Dermis lymphatic vessel endothelial cell (primary cell): ENCODE measurements around the gene EGFL8. TPM values are rescaled to one million over a fixed set of nuclear protein-coding genes. Genes with fewer than 3 reads are reported as not detected.

Source experiments
- total RNA-seq: library from RNA; depleted of rRNA; stranded (reverse); fragments of >200 nt; gene quantifications from 2 replicates; pipeline ENCODE4 v1.2.1, GENCODE V29; 2014

The EGFL8 gene
- total RNA-seq: 1.3 and 2.8 TPM in 2 replicates

DNA sequence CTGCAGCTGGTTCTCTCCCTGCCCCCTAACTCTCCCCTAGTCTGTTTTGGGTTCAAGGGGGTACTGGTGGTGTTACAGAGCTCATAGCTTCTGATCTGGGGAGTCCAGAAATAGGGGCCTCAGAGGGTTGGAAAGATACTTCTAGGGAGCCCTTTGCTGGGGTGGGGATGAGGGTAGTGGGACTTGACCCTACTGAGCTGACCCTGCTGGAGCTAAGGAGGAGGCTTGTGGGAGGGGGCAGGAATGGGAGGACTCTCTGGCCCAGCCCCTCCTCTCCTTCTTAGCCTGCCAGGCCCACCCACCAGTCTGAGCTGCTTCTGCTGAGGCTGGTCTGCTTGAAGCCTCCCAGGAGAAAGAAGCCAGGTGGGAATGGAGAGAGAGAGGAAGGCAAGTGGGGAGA is at the start of gene EGFL8:
Gene EGFL8, plus strand, starts transcription at position 301 of the 400 bp plus-strand sequence. CDS start 1,571 bp downstream, outside the sequence.

DNA sequence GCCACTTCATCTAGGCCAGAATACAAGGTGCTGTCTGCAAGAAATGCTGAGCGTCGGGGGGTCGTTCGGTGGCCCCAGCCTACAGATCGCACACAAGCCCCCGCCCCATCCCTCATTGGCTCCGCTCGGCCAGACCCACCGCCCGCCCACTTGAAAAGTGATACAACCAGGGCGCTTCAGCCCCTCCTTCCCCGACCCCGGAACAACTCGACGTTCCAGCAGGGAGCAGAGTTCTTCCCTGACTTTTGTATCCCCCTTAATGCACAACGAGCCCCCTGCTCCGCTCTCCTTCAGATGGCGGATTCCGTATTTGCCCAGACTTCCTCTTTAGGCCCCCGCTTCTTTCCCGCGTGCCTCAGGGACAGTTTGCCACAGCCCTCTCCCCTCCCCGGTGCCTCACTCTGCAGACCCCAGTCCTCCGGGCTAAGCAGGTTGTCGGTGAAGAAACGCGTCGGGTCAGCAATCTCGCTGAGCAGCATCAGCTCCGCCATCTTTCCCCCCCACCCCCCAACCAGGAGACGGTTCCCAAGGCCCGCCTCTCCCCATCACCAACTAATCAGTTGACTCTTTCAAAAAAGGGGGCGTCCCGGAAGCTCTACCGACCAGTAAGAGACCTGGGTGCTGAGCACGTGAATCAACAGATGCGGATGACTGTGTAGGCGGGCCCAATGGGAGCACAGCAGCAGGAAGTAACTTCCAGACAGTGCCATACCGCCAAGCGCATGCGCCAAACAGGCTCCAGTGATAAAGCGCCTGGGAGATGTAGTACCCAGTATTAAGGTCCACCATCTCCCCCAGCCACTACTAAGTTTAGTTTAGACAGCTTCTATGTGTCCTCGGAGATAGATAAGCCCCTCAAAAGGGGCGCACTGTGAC is 36.4 kb upstream of the EGFL8 start, which contains the start of gene ATF6B:
Gene ATF6B, minus strand, starts transcription at position 530 of the 876 bp plus-strand sequence. Its CDS starts 39 bp downstream, at position 491.

DNA sequence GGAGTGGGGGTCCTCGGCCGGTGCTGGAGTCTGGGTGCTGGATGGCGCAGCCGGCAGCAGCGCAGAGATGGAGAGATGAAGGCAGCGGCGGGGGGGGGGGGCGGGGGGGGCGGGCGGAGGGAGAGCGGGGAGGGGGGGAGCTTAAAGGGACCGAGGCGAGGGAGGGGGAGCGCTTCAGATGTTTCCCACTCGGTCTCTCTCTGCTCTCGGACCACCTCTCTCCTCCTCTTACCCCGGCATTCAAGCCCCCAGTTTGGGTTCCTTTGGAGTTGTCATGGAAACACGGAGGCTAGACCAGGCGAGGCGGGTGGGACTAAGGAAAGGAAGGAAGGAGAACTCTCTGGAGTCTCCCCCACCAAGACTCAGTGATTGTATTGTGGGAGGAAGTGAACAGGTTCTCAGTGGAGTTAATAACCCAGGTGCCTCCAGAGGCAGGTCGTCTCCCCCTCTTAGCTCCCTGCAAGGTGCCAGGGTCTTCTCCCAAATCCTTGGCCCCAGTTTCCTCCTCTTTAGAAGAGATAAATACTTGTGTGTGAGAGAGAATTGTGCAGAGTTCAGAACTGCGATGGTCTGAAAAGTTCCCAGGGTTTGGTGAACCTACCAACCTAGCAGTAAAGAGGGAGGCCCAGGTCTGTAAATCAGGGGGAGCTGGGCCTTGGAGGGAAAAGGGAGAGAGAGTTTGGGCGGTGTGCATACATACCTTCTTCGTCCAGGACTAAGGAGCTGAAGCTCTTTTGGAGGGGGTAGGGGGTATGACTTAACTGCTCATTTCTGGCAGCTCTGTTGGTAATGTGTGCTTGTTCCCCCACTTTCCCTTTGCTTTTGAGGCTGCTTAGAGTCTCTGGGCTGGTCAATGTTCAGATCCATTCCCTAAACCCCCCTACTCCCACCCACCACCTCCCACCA is 12.3 kb upstream of the EGFL8 start, which contains the start of gene PRRT1:
Gene PRRT1, minus strand, starts transcription at position 77 of the 906 bp plus-strand sequence. CDS start 112 bp downstream, outside the sequence.

DNA sequence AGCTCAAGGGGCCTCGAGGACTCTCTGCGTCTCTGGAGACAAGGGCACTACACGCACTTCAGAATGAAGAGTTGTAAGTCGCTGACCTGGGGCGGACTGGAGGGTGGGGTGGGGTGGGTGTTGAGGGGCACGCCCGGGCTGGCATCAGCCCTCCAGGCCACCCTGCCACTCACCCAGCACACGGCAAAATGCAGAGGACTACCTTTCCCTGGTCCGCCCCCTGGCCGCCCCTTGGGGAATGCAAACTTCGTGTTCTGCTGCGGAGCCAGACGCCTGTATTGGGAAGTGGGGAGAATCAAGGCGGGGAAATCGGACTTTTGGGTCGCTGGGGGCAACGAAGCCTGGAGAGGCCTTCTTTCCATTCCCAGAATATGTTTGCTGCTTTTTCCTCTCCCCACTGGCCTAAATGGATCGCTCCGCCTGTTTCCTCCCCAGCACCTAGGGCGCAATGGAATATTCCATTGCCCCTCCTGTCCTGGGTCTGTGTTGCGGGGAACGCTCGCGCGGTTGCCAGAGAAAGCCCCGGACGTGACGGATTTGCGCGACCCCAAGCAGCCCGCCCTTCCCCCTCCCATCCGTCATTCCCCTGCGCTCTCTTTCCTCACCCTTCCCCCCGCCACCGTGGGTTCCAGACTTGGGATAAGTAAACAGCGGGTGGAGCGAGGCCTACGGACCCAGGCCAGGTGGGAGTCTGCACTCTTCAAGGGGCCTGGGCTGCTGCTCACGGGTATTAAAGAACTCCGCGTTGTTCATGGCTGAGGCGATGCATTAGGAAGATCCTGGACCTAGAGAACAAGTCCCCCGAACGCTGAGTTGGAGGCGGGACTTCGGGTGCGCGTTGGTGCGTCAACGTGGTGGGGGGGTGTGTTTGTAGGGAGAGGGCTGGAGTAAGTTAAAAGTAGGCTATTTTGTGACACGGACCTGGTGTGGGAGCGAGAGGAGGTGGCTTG is 10.6 kb upstream of the EGFL8 start, which contains the start of gene PPT2:
Gene PPT2, plus strand, starts transcription at position 578 of the 950 bp plus-strand sequence. CDS start 454 bp downstream, outside the sequence.

DNA sequence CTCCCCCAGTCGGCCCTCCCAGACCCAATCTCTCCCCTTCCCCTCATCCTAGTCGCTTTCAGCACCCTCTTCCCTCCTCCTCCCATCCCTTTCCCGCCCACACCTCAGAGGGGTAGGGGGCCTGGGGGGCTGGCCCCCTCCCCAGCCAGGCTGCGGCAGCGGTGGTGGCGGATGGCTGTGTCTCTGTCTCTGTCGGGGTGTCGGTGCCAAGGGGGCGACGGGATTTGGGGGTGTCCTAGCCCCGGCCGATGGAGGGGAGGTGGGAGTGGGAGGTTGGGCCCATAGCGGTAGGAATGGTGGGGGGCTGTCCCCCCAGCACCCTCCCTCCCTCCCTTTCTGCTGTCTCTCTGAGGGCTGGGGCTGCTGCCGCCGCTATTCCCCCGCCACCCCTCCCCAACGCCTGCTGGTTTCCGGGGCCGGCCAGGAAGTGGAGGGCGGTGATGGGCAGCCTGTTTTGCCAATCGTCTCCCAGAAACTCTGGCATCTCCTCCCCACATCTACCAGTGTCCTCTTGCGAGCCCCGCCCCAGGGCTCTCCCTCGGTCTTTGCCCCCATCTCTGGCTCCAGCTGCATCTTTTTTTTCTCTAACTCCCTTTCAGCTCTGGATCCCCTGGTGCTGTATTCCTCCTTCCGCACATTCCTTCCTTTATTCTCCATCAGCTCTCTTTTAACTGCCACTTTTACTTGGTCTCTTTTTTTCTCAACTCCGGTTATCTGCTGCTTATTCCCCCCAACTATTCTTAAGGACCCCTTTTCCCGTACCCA is 11.5 kb downstream of the EGFL8 start, which contains the start of gene AGPAT1:
Gene AGPAT1, minus strand, starts transcription at position 374 of the 765 bp plus-strand sequence. CDS start 4,588 bp downstream, outside the sequence.

DNA sequence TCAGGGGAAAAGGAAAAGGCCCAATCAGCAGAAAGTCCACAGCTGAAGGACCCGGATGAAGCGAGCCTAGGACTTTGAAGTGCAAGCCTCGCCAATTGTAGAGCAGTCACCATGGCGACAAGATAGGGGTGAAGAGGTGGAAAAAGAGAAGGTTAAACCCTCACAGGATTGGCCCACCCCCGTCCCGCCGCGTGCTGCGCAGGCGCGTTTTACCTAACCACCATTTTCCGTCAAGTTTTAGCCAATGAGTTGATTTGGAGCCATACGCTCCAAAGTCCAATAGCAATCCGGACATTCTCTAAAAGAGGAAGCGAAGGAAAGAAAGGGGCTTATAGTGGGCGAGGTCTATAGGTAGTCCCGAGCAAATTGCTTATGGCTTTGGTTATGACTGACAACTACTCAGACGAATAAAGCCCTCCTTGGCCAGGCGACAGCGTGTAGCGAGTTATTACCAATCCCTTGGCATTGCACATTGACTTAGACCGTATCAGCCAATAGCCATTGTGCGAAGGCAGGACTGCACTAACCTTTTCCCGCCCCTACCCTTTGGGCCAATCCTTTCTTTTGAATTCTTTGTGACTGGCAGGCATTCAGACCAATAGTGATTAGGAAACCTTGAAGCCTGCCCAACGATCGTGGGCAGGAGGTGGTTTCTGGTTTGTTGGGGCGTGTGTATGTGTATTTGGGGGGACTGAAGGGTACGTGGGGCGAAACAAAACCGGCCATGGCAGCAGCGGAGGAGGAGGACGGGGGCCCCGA is 13.6 kb downstream of the EGFL8 start, which contains the start of gene RNF5:
Gene RNF5, plus strand, starts transcription at position 618 of the 759 bp plus-strand sequence. Its CDS starts 107 bp downstream, at position 725.

DNA sequence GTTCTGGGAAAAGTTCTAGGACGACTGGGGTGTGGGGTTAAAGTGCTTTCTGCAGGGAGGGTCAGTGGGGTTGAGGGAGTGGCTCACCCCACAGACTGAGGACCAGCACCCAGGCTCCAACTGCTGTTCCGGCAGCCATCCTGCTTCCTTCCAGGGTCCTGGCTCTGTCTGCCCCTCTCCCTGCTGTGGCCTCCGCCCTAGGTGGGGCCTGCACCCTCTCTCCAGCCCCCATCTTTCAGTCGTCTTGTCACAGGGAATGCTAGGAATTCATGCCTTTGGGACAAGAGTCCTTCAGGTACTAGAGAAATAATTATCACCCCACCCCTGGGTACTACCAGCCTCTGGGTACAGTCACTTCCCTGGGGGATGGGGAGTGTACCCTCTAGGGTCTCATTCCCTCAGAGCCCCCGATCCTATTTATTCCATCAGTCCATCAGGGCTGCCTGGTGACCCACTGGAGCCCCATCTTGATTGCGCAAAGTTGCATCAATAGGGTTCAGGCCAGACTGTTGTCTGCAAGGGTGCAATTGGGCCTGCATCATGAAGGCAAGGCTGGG is 19.8 kb downstream of the EGFL8 start, which contains the start of gene AGER:
Gene AGER, minus strand, starts transcription at position 170 of the 557 bp plus-strand sequence. Its CDS starts 31 bp downstream, at position 139.

DNA sequence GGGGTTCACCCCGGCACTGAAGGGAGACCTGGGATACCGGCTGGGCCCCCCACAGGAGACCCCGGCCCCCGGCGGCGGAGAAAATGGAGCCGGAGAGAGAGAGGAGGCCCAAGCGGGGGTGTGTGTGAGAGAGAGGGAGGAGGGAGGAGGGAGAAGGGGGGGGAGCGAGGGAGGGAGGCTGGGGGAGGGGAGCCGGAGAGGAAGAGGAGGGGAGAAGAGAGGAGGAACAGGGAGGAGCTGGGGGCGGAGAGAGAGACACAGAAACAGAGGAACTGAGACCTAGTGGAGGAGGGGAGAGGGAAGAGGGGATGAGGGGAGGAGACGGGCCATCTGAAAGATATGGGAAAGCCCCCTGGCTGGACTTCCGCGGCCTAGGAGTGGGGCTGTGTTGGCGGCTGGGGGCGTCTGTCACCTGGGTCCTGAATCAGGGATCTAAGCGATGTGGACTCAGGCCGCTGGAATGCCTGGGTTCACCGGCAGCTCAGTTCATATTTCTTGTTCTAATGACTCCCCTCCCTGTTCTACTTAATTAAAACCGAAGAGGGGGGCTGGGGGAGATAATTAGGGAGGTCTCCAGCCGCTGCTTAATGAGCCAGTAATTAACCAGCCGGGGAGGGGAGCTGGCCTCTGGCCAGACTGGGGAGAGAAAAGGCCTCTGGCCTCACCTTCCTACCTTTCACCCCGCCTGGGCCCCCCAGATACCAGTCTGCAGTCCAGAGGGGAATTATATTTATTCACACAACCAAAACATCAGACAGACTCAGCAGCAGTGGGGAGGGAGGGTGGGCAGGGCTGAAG is 25.9 kb downstream of the EGFL8 start, which contains the start of gene PBX2:
Gene PBX2, minus strand, starts transcription at position 149 of the 798 bp plus-strand sequence. CDS start 287 bp downstream, outside the sequence.

DNA sequence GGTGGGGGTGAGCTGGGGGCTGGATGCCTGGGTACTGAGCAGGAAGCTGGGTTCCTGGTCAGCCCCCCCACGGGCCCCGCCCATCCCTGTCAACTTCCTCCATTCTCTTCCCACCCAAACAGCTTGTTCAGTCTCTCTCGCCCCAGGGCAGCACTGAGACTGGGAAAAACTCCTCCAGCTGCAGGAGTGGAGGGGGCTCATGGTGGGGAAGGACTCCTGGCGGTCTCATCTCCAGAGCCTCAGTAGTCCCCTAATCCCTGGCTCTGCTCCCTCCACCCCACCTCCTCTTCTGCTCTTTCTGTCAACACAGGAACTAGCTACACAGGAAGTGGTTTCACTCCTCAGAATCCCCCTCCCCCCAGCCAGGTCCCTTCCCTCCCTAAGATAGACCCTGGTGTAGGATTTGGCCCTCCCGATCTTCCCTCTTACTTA is 28.2 kb downstream of the EGFL8 start, which contains the start of gene GPSM3:
Gene GPSM3, minus strand, starts transcription at position 36 of the 432 bp plus-strand sequence. CDS start 130 bp downstream, outside the sequence.

Other genes with a start within 250 kb of the EGFL8 start
- gene C2, start 236.9 kb upstream of the EGFL8 start, total RNA-seq: 0.17 and 0.22 TPM in 2 replicates
- 0.09 and 0.22 TPM in 2 replicates for gene CFB, start 218.5 kb upstream of the EGFL8 start, total RNA-seq
- 68.1 and 76.8 TPM in 2 replicates for gene NELFE, start 205.6 kb upstream of the EGFL8 start, total RNA-seq
- gene SKIC2, start 205.4 kb upstream of the EGFL8 start, total RNA-seq: 23.6 and 24.9 TPM in 2 replicates
- gene DXO, start 192.5 kb upstream of the EGFL8 start, total RNA-seq: 7.3 and 8.3 TPM in 2 replicates
- 1.0 and 1.3 TPM in 2 replicates for gene C4A, start 182.5 kb upstream of the EGFL8 start, total RNA-seq
- 1.1 and 1.3 TPM in 2 replicates for gene C4B, start 149.8 kb upstream of the EGFL8 start, total RNA-seq
- under 0.01 TPM in 2 replicates for gene CYP21A2, start 126.2 kb upstream of the EGFL8 start, total RNA-seq
- 10.1 and 17.2 TPM in 2 replicates for gene TNXB, start 55.3 kb upstream of the EGFL8 start, total RNA-seq
- gene ATF6B, start 36.3 kb upstream of the EGFL8 start, total RNA-seq: 11.9 and 13.2 TPM in 2 replicates
- gene FKBPL, start 34.3 kb upstream of the EGFL8 start, total RNA-seq: 6.0 and 7.4 TPM in 2 replicates
- under 0.01 TPM in 1 of 2 replicates, not detected in the other for gene PRRT1, start 12.7 kb upstream of the EGFL8 start, total RNA-seq
- 53.0 and 75.2 TPM in 2 replicates for gene PPT2, start 10.5 kb upstream of the EGFL8 start, total RNA-seq
- 7.9 and 8.1 TPM in 2 replicates for gene AGPAT1, start 11.5 kb downstream of the EGFL8 start, total RNA-seq
- 46.2 and 61.2 TPM in 2 replicates for gene RNF5, start 13.8 kb downstream of the EGFL8 start, total RNA-seq
- 0.60 and 0.65 TPM in 2 replicates for gene AGER, start 19.7 kb downstream of the EGFL8 start, total RNA-seq
- 40.7 and 42.5 TPM in 2 replicates for gene PBX2, start 25.6 kb downstream of the EGFL8 start, total RNA-seq
- 5.9 and 7.5 TPM in 2 replicates for gene GPSM3, start 28.0 kb downstream of the EGFL8 start, total RNA-seq
- 10.6 and 18.9 TPM in 2 replicates for gene NOTCH4, start 59.5 kb downstream of the EGFL8 start, total RNA-seq
- gene TSBP1, start 207.3 kb downstream of the EGFL8 start, total RNA-seq: not detected in 2 replicates
- not detected in 2 replicates for gene BTNL2, start 242.6 kb downstream of the EGFL8 start, total RNA-seq